ENCODE results near the gene AUNIP. TPM values are rescaled to one million over a fixed set of nuclear protein-coding genes. Genes with fewer than 3 reads are reported as not detected.

Gene AUNIP
- total and polyA plus RNA-seq, 2 experiments from 2014 or later = 20.9 to 21.9 TPM

GRCh38 chr1:25875154-25875855, 16.0 kb upstream of the AUNIP start, which contains the start of gene PAQR7:
Gene PAQR7 (minus strand): TSS chr1:25875708. CDS start chr1:25863839, 11,869 bp downstream.
- Mint-ChIP-seq H3K4me1 (peaks cover 19% of the 10 kb centered on the region), H3K27me3 (ENCODE audit: insufficient read depth, low read depth, poor library complexity) (peaks cover 5% of the 10 kb centered on the region), H3K4me3 (peak within 1 kb of the TSS; percentile 88), H3K36me3 (ENCODE audit: low read depth) (no peaks in the 10 kb centered on the region), H3K9me3 (no peaks in the 10 kb centered on the region; the same call in 2 of the 3 replicates), H3K27ac (peak within 1 kb of the TSS; percentile 32; the same call in 1 of the 2 replicates)
- H3K36me3 ChIP-seq (ENCODE audit: insufficient read depth) = no peaks in the 10 kb centered on the region
- DNase-seq (ENCODE audit: low spot score) (peak; percentile 90), ATAC-seq (peak; percentile 77)
- peak within 1 kb of the TSS; percentile 76 for H3K4me3 ChIP-seq
- H3K4me1 ChIP-seq (ENCODE audit: insufficient read depth) = peaks cover 18% of the 10 kb centered on the region
- peak within 1 kb of the TSS; percentile 63 for H3K27ac ChIP-seq (ENCODE audit: low read depth)
- no peaks in the 10 kb centered on the region for H3K9me2 ChIP-seq (ENCODE audit: insufficient read depth)
- TF ChIP-seq EZH2 (IDR thresholded peaks at IDR 0.05; ENCODE audit: low read depth, unreplicated experiment) = no peak
- peak in 1 of 2 experiments; percentile 36; a peak in 2 of 4 replicates for TF ChIP-seq CTCF (conservative IDR thresholded peaks at IDR 0.05; ENCODE audit: low read depth in 2 of 2)
- 0 out of 2 replicates have a peak, but pooled peaks have one; percentile 13 for TF ChIP-seq ETS1 (IDR thresholded peaks at IDR 0.05)
- no peak for TF ChIP-seq ZNF462 (CRISPR knock-in tag; IDR thresholded peaks at IDR 0.05)
- TF ChIP-seq STAT1 (IDR thresholded peaks at IDR 0.05; ENCODE audit: unreplicated experiment) = no peak
- TF ChIP-seq POLR2AphosphoS5 (IDR thresholded peaks at IDR 0.05; ENCODE audit: low read depth) = peak; percentile 61
- TF ChIP-seq NANOG (IDR thresholded peaks at IDR 0.05; ENCODE audit: borderline replicate concordance) = no peak
- no peak for TF ChIP-seq ZNF114 (CRISPR knock-in tag; IDR thresholded peaks at IDR 0.05)
- no peak; the same call in 1 of the 2 replicates for TF ChIP-seq CREB1 (CRISPR knock-in tag; IDR thresholded peaks at IDR 0.05; ENCODE audit: low read depth)
- TF ChIP-seq ZNF331 (CRISPR knock-in tag; IDR thresholded peaks at IDR 0.05; ENCODE audit: low read depth) = no peak
- no peak for TF ChIP-seq REST (IDR thresholded peaks at IDR 0.05; ENCODE audit: unreplicated experiment)
- no peak for TF ChIP-seq EZH2phosphoT487 (IDR thresholded peaks at IDR 0.05; ENCODE audit: unreplicated experiment)
- TF ChIP-seq JUNB (IDR thresholded peaks at IDR 0.05; ENCODE audit: unreplicated experiment) = no peak
- 0 out of 2 replicates have a peak, but pooled peaks cover 3% of the 10 kb centered on the region for H3F3A ChIP-seq (replicated peaks; ENCODE audit: low read depth)
- H2AFZ ChIP-seq = peak within 1 kb of the TSS; percentile 78
- peaks cover 17% of the 10 kb centered on the region for H3K27me3 ChIP-seq (ENCODE audit: insufficient read depth)
- peak within 1 kb of the TSS; percentile 76 for H3K4me2 ChIP-seq
- no peaks in the 10 kb centered on the region for H4K20me1 ChIP-seq (replicated peaks; ENCODE audit: insufficient read depth)
- no peaks in the 10 kb centered on the region for H3K79me2 ChIP-seq (replicated peaks; ENCODE audit: insufficient read depth)

All from GM23338 (cell line).